ENCODE measurements around the gene MYZAP.

- TF ChIP-seq CTCF (IDR thresholded peaks at IDR 0.05; ENCODE audit: borderline replicate concordance, extremely low read depth, low read length, poor library complexity, severe bottlenecking) (no peak), EZH2 (IDR thresholded peaks at IDR 0.05; ENCODE audit: borderline replicate concordance, low read depth, low read length, severe bottlenecking) (no peak)
Observed at GRCh38 chr15:57552678-57553334, 38.9 kb upstream of the MYZAP start.
